ENCODE data around the gene CFAP299.

The CFAP299 gene

DNA sequence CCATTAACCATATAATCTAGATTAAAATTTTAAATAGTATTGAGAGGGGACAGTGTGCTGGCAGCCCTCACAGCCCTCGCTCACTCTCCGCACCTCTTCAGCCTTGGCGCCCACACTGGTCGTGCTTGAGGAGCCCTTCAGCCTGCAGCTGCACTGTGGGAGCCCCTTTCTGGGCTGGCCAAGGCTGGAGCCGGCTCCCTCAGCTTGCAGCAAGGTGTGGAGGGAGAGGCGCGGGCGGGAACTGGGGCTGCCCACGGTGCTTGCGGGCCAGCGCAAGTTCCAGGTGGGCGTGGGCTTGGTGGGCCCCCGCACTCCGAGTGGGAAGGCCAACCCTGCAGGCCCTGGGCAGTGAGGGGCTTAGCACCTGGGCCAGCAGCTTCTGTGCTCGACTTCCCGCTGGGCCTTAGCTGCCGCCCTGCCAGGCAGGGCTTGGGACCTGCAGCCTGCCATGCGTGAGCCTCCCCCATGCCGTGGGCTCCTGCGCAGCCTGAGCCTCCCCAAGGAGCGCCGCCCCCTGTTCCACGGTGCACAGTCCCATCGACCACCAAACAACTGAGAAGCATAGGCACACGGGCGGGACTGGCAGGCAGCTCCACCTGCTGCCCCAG is 32.8 kb upstream of the CFAP299 start:
- Histone ChIP-seq H3K36me3 (ENCODE audit: control insufficient read depth in 4 of 4, insufficient read depth in 4 of 4, low read length in 3 of 4) (no peaks in the 10 kb centered on the region), H3K9me3 (ENCODE audit: control extremely low read depth in 1 of 5, control insufficient read depth in 4 of 5, insufficient read depth in 2 of 5, low read depth in 1 of 5, low read length in 4 of 5) (no peaks in the 10 kb centered on the region), H3K27ac (ENCODE audit: insufficient read depth in 1 of 2, low read depth in 1 of 2, low read length in 2 of 2, poor library complexity in 1 of 2, severe bottlenecking in 2 of 2) (no peak overlapping the region), H3K4me1 (ENCODE audit: control extremely low read depth in 1 of 4, control insufficient read depth in 4 of 4, insufficient read depth in 4 of 4, low read length in 3 of 4) (no peaks in the 10 kb centered on the region), H3K27me3 (replicated peaks in 2 of 5; ENCODE audit: control insufficient read depth in 4 of 5, insufficient read depth in 5 of 5, low read length in 4 of 5) (peaks cover 0 to 8% (median under 1%) of the 10 kb centered on the region in 5 experiments), H3K4me3 (ENCODE audit: control insufficient read depth in 1 of 7, extremely low read depth in 1 of 7, insufficient read depth in 4 of 7, low read depth in 2 of 7, low read length in 6 of 7) (no peak overlapping the region)
- ChIA-PET CTCF (no interaction called here), POLR2A (no interaction called here)
- 98% methylated on average over 22 of the region's 26 CpGs for WGBS (ENCODE audit: insufficient coverage)
- DNase-seq: no peak

- Histone ChIP-seq H3K4me3 (ENCODE audit: control insufficient read depth in 1 of 7, extremely low read depth in 1 of 7, insufficient read depth in 4 of 7, low read depth in 2 of 7, low read length in 6 of 7) (no peak overlapping the region), H3K27me3 (replicated peaks in 2 of 5; ENCODE audit: control insufficient read depth in 4 of 5, insufficient read depth in 5 of 5, low read length in 4 of 5) (peaks cover 0 to 13% (median 6%) of the 10 kb centered on the region in 5 experiments), H3K9me3 (ENCODE audit: control extremely low read depth in 1 of 5, control insufficient read depth in 4 of 5, insufficient read depth in 2 of 5, low read depth in 1 of 5, low read length in 4 of 5) (no peaks in the 10 kb centered on the region), H3K4me1 (ENCODE audit: control extremely low read depth in 1 of 4, control insufficient read depth in 4 of 4, insufficient read depth in 4 of 4, low read length in 3 of 4) (no peaks in the 10 kb centered on the region), H3K36me3 (ENCODE audit: control insufficient read depth in 4 of 4, insufficient read depth in 4 of 4, low read length in 3 of 4) (no peaks in the 10 kb centered on the region), H3K27ac (ENCODE audit: insufficient read depth in 1 of 2, low read depth in 1 of 2, low read length in 2 of 2, poor library complexity in 1 of 2, severe bottlenecking in 2 of 2) (no peak overlapping the region)
- WGBS (ENCODE audit: insufficient coverage): no CpG with 5 or more reads among the region's 3 CpGs
- ChIA-PET POLR2A (interaction anchor here (0.7 kb wide), 1 partner anchor 7 kb away, joined by 4 read pairs; no protein-coding TSS in a partner anchor), CTCF (no interaction called here)
- DNase-seq: no peak
Measured at GRCh38 chr4:80305466-80305865, 30.1 kb upstream of the CFAP299 start.

DNA sequence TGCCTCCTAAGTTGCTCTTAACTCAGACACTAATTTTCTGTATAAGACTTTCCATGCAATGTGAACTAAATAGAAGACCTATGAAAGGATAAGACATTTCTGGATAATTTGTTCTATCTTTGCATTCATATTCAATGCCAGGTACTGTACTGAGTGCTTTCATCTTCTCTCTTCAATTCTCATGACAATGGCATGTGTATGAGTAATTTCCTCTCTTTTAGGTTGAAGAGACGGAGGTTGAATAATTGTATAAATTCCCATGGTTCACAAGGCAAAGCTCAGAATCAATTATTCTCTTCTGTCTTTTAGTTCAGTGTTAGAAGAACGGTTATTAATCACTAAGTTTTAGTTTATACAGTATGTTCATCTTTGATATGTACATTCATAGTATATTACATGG is 29.3 kb upstream of the CFAP299 start:
- DNase-seq: no peak
- H3K27ac ChIP-seq (ENCODE audit: insufficient read depth in 1 of 2, low read depth in 1 of 2, low read length in 2 of 2, poor library complexity in 1 of 2, severe bottlenecking in 2 of 2): no peak overlapping the region
- H3K4me3 ChIP-seq (ENCODE audit: control insufficient read depth in 1 of 7, extremely low read depth in 1 of 7, insufficient read depth in 4 of 7, low read depth in 2 of 7, low read length in 6 of 7): no peak overlapping the region
- no peaks in the 10 kb centered on the region for H3K36me3 ChIP-seq (ENCODE audit: control insufficient read depth in 4 of 4, insufficient read depth in 4 of 4, low read length in 3 of 4)
- POLR2A ChIA-PET: no interaction called here
- CTCF ChIA-PET: no interaction called here
- no CpG with 5 or more reads among the region's 2 CpGs for WGBS (ENCODE audit: insufficient coverage)
- H3K27me3 ChIP-seq (replicated peaks in 2 of 5; ENCODE audit: control insufficient read depth in 4 of 5, insufficient read depth in 5 of 5, low read length in 4 of 5): peaks cover 0 to 13% (median 6%) of the 10 kb centered on the region in 5 experiments
- H3K9me3 ChIP-seq (ENCODE audit: control extremely low read depth in 1 of 5, control insufficient read depth in 4 of 5, insufficient read depth in 2 of 5, low read depth in 1 of 5, low read length in 4 of 5): no peaks in the 10 kb centered on the region
- H3K4me1 ChIP-seq (ENCODE audit: control extremely low read depth in 1 of 4, control insufficient read depth in 4 of 4, insufficient read depth in 4 of 4, low read length in 3 of 4): no peaks in the 10 kb centered on the region

- Histone ChIP-seq H3K4me1 (ENCODE audit: control extremely low read depth in 1 of 4, control insufficient read depth in 4 of 4, insufficient read depth in 4 of 4, low read length in 3 of 4) (no peaks in the 10 kb centered on the region), H3K9me3 (ENCODE audit: control extremely low read depth in 1 of 5, control insufficient read depth in 4 of 5, insufficient read depth in 2 of 5, low read depth in 1 of 5, low read length in 4 of 5) (no peaks in the 10 kb centered on the region), H3K27ac (ENCODE audit: insufficient read depth in 1 of 2, low read depth in 1 of 2, low read length in 2 of 2, poor library complexity in 1 of 2, severe bottlenecking in 2 of 2) (no peak overlapping the region), H3K36me3 (ENCODE audit: control insufficient read depth in 4 of 4, insufficient read depth in 4 of 4, low read length in 3 of 4) (no peaks in the 10 kb centered on the region), H3K27me3 (replicated peaks in 2 of 5; ENCODE audit: control insufficient read depth in 4 of 5, insufficient read depth in 5 of 5, low read length in 4 of 5) (peaks cover 0 to 13% (median 6%) of the 10 kb centered on the region in 5 experiments), H3K4me3 (ENCODE audit: control insufficient read depth in 1 of 7, extremely low read depth in 1 of 7, insufficient read depth in 4 of 7, low read depth in 2 of 7, low read length in 6 of 7) (no peak overlapping the region)
- DNase-seq: no peak
- ChIA-PET CTCF (no interaction called here), POLR2A (no interaction called here)
- WGBS (ENCODE audit: insufficient coverage): no CpG with 5 or more reads among the region's 1 CpG
Measured at GRCh38 chr4:80307183-80307735, 28.3 kb upstream of the CFAP299 start.

- ChIA-PET POLR2A (no interaction called here), CTCF (no interaction called here)
- H3K36me3 ChIP-seq (ENCODE audit: control insufficient read depth in 4 of 4, insufficient read depth in 4 of 4, low read length in 3 of 4): no peaks in the 10 kb centered on the region
- no peak overlapping the region for H3K4me3 ChIP-seq (ENCODE audit: control insufficient read depth in 1 of 7, extremely low read depth in 1 of 7, insufficient read depth in 4 of 7, low read depth in 2 of 7, low read length in 6 of 7)
- no peak for DNase-seq
- no peaks in the 10 kb centered on the region for H3K4me1 ChIP-seq (ENCODE audit: control extremely low read depth in 1 of 4, control insufficient read depth in 4 of 4, insufficient read depth in 4 of 4, low read length in 3 of 4)
- WGBS (ENCODE audit: insufficient coverage): no CpG with 5 or more reads among the region's 10 CpGs
- H3K27ac ChIP-seq (ENCODE audit: insufficient read depth in 1 of 2, low read depth in 1 of 2, low read length in 2 of 2, poor library complexity in 1 of 2, severe bottlenecking in 2 of 2): no peak overlapping the region
- H3K27me3 ChIP-seq (replicated peaks in 2 of 5; ENCODE audit: control insufficient read depth in 4 of 5, insufficient read depth in 5 of 5, low read length in 4 of 5): peaks cover 0 to 13% (median 6%) of the 10 kb centered on the region in 5 experiments
- no peaks in the 10 kb centered on the region for H3K9me3 ChIP-seq (ENCODE audit: control extremely low read depth in 1 of 5, control insufficient read depth in 4 of 5, insufficient read depth in 2 of 5, low read depth in 1 of 5, low read length in 4 of 5)
Measured at GRCh38 chr4:80307774-80308465, 27.6 kb upstream of the CFAP299 start.

DNA sequence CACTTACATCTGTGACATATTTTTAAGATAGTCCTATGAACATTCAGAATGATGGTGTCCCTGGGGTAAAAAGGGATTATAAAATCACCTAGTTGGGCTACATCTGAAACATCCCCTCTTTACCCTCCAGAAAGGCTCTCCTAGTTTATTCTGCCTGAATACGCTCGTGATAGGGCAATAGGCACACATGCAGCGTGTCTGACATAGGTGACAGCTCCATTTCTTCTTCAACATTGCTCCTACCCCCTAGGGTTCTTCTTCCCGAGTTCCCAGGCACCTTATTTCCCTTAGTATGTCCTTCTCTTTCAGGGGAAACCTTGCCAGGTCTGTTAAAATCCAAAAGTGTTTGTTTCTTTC is 27.1 kb upstream of the CFAP299 start:
- H3K4me1 ChIP-seq (ENCODE audit: control extremely low read depth in 1 of 4, control insufficient read depth in 4 of 4, insufficient read depth in 4 of 4, low read length in 3 of 4): no peaks in the 10 kb centered on the region

DNA sequence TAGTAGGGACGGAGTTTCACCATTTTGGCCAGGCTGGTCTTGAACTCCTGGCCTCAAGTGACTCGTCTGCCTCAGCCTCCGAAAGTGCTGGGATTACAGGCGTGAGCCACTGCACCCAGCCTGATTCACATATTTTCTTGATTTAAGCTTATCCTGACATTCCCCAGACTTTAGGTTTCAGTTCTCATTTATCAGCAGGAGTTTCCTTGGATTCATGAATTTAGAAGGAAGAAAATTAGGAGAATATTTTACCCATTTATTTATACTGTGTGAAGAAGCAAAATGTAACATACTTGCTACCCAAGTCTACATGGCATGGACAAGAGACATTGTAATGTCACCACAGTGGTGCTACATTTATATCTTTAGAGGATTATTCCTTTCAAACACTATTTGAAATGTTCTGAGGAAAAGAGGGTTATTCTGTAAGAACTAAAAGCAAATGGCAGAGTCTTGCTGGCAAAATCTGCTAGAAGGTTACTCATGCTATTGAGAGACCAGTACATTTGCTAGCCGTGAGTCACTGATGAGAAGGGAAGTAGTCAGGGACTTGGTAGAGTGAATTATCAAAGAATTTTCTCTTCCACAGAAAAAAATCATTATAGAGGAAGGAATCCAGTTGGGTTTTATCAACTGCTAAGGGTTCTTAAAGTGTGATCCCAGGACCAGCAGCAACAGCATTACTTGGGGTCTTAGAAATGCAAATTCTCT is 26.1 kb upstream of the CFAP299 start:
- H3K27ac ChIP-seq (ENCODE audit: insufficient read depth in 1 of 2, low read depth in 1 of 2, low read length in 2 of 2, poor library complexity in 1 of 2, severe bottlenecking in 2 of 2): no peak overlapping the region
- peaks cover 0 to 13% (median 6%) of the 10 kb centered on the region in 5 experiments for H3K27me3 ChIP-seq (replicated peaks in 2 of 5; ENCODE audit: control insufficient read depth in 4 of 5, insufficient read depth in 5 of 5, low read length in 4 of 5)
- ChIA-PET POLR2A (interaction anchor here (1.0 kb wide), 1 partner anchor 27 kb away, joined by 3 read pairs; no protein-coding TSS in a partner anchor), CTCF (no interaction called here)
- no peaks in the 10 kb centered on the region for H3K36me3 ChIP-seq (ENCODE audit: control insufficient read depth in 4 of 4, insufficient read depth in 4 of 4, low read length in 3 of 4)
- H3K4me1 ChIP-seq (ENCODE audit: control extremely low read depth in 1 of 4, control insufficient read depth in 4 of 4, insufficient read depth in 4 of 4, low read length in 3 of 4): no peaks in the 10 kb centered on the region
- H3K4me3 ChIP-seq (ENCODE audit: control insufficient read depth in 1 of 7, extremely low read depth in 1 of 7, insufficient read depth in 4 of 7, low read depth in 2 of 7, low read length in 6 of 7): no peak overlapping the region
- peak in 1 of 3 donors; percentile 10 for DNase-seq
- H3K9me3 ChIP-seq (ENCODE audit: control extremely low read depth in 1 of 5, control insufficient read depth in 4 of 5, insufficient read depth in 2 of 5, low read depth in 1 of 5, low read length in 4 of 5): no peaks in the 10 kb centered on the region
- 95% methylated on average over 4 of the region's 5 CpGs for WGBS (ENCODE audit: insufficient coverage)

More for the DNA sequence above, 27.1 kb upstream of the CFAP299 start:
- H3K27me3 ChIP-seq (replicated peaks in 2 of 5; ENCODE audit: control insufficient read depth in 4 of 5, insufficient read depth in 5 of 5, low read length in 4 of 5): peaks cover 0 to 13% (median 6%) of the 10 kb centered on the region in 5 experiments
- DNase-seq: no peak
- H3K4me3 ChIP-seq (ENCODE audit: control insufficient read depth in 1 of 7, extremely low read depth in 1 of 7, insufficient read depth in 4 of 7, low read depth in 2 of 7, low read length in 6 of 7): no peak overlapping the region
- ChIA-PET POLR2A (no interaction called here), CTCF (no interaction called here)
- H3K27ac ChIP-seq (ENCODE audit: insufficient read depth in 1 of 2, low read depth in 1 of 2, low read length in 2 of 2, poor library complexity in 1 of 2, severe bottlenecking in 2 of 2): no peak overlapping the region
- H3K36me3 ChIP-seq (ENCODE audit: control insufficient read depth in 4 of 4, insufficient read depth in 4 of 4, low read length in 3 of 4): no peaks in the 10 kb centered on the region
- 75% methylated on average over 4 of the region's 4 CpGs for WGBS (ENCODE audit: insufficient coverage)
- no peaks in the 10 kb centered on the region for H3K9me3 ChIP-seq (ENCODE audit: control extremely low read depth in 1 of 5, control insufficient read depth in 4 of 5, insufficient read depth in 2 of 5, low read depth in 1 of 5, low read length in 4 of 5)
